GM18951 (cell line): ENCODE results near the gene CPAMD8.
A peak's percentile ranks its signal among the peaks of the same experiment; 100 is the strongest.
"Not testable (repeated sequence)": the region's sequence is repeated elsewhere in the genome, so short reads cannot be mapped to it uniquely, and the experiment has no call there.

Experiments used
- POLR2A ChIP-seq: IDR thresholded peaks from 4 replicates; pipeline ENCODE4 v1.6.1; 2011; ENCODE audit warnings: mild to moderate bottlenecking; ENCODE audit not compliant: insufficient read length, insufficient read depth; ENCODE audit errors: extremely low read depth
- in situ Hi-C: fragments of 300-500 bp; cut with MboI; formaldehyde crosslinking; loops from one replicate; pipeline ENCODE4 v1.12.0; 2022; ENCODE audit warnings: low sequenced_read_pairs, mixed read lengths, inconsistent platforms; ENCODE audit not compliant: unreplicated experiment

The CPAMD8 gene

GRCh38 chr19:16888629-16889365 lies 137.8 kb downstream of the CPAMD8 start, which contains the start of gene F2RL3:
F2RL3 (plus strand) TSS chr19:16888999; CDS start chr19:16889190, 191 bp downstream.
- peak; percentile 41 for TF ChIP-seq POLR2A
- in situ Hi-C loops: no loop called here

GRCh38 chr19:16887353-16888265 lies 139.0 kb downstream of the CPAMD8 start:
- TF ChIP-seq POLR2A: no peak
- in situ Hi-C loops: no loop called here

GRCh38 chr19:16886305-16886880 lies 140.2 kb downstream of the CPAMD8 start:
- TF ChIP-seq POLR2A: no peak
- in situ Hi-C loops: no loop called here

- no peak for TF ChIP-seq POLR2A
- in situ Hi-C loops: no loop called here
These were observed 141.4 kb downstream of the CPAMD8 start for GRCh38 chr19:16885166-16885565.

GRCh38 chr19:16883522-16883921 lies 143.1 kb downstream of the CPAMD8 start:
- in situ Hi-C loops: no loop called here
- TF ChIP-seq POLR2A: no peak

GRCh38 chr19:16882146-16882545 lies 144.5 kb downstream of the CPAMD8 start:
- in situ Hi-C loops: no loop called here
- no peak for TF ChIP-seq POLR2A

- TF ChIP-seq POLR2A: no peak
- in situ Hi-C loops: no loop called here
These were observed 145.6 kb downstream of the CPAMD8 start for GRCh38 chr19:16880884-16881554.

- in situ Hi-C loops: no loop called here
- no peak for TF ChIP-seq POLR2A
These were observed 148.2 kb downstream of the CPAMD8 start for GRCh38 chr19:16878181-16878965.

- no peak for TF ChIP-seq POLR2A
- in situ Hi-C loops: no loop called here
These were observed 149.0 kb downstream of the CPAMD8 start for GRCh38 chr19:16877581-16877980.

- in situ Hi-C loops: no loop called here
These were observed 149.7 kb downstream of the CPAMD8 start for GRCh38 chr19:16876904-16877361.

GRCh38 chr19:16875584-16876555 lies 150.7 kb downstream of the CPAMD8 start:
- in situ Hi-C loops: no loop called here
- no peak for TF ChIP-seq POLR2A

More at GRCh38 chr19:16876904-16877361, 149.7 kb downstream of the CPAMD8 start:
- no peak for TF ChIP-seq POLR2A

- in situ Hi-C loops: not testable (repeated sequence)
These were observed 151.7 kb downstream of the CPAMD8 start for GRCh38 chr19:16874978-16875299.
